Lower leg skin (tissue), 3 donors: ENCODE data around the gene VPS37B.

ENCODE experiments used
- POLR2A ChIP-seq, 2 donors: fragments of 450-650 bp; IDR thresholded peaks; one replicate each; pipeline ENCODE4 v1.6.1; 2016 to 2017; ENCODE audit warnings: antibody characterized with exemption in 2 of 2, mild to moderate bottlenecking in 1 of 2, moderate library complexity in 1 of 2
- TF ChIP-seq, protein P1 (sequence below), 3 donors: fragments of 450-650 bp; IDR thresholded peaks; one replicate each; pipeline ENCODE4 v1.5.1; 2016; ENCODE audit warnings: antibody characterized with exemption in 3 of 3, mild to moderate bottlenecking in 3 of 3, moderate library complexity in 2 of 3

DNA sequence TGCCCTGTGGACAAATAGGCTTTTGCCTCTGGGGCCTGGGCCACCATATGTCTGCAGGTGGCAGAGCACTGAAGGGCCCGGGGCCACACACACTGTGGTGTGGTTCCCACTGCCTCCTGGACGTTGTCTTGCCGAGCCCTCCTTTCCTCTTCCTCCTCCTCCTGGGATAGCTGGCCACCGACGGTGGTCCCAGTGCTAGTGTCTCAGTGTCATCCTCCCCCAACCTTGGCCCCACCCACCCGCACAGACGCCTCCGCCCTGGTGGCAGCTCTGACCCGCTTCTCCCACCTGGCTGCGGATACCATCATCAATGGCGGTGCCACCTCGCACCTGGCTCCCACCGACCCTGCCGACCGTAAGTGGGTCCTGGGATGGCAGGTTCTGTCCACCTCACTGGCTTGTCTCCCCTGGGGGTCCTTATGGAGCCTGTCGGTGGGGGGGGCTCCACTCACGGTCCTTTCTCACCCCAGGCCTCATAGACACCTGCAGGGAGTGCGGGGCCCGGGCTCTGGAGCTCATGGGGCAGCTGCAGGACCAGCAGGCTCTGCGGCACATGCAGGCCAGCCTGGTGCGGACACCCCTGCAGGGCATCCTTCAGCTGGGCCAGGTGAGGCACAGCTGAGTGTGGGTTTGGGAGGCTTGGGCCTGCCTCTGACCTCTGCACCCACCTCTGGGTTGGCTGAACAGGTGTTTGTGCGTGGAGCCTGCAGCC lies 37.2 kb downstream of the VPS37B start:
- TF ChIP-seq, protein P1, sequence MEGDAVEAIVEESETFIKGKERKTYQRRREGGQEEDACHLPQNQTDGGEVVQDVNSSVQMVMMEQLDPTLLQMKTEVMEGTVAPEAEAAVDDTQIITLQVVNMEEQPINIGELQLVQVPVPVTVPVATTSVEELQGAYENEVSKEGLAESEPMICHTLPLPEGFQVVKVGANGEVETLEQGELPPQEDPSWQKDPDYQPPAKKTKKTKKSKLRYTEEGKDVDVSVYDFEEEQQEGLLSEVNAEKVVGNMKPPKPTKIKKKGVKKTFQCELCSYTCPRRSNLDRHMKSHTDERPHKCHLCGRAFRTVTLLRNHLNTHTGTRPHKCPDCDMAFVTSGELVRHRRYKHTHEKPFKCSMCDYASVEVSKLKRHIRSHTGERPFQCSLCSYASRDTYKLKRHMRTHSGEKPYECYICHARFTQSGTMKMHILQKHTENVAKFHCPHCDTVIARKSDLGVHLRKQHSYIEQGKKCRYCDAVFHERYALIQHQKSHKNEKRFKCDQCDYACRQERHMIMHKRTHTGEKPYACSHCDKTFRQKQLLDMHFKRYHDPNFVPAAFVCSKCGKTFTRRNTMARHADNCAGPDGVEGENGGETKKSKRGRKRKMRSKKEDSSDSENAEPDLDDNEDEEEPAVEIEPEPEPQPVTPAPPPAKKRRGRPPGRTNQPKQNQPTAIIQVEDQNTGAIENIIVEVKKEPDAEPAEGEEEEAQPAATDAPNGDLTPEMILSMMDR (IDR thresholded peaks at IDR 0.05): no peak
- TF ChIP-seq POLR2A (IDR thresholded peaks at IDR 0.05): no peak
